HUES48 (cell line): ENCODE data around the gene PKD2L1.

Experiments
- H3K27ac ChIP-seq: one replicate; pipeline ENCODE4 v1.7.0; 2013; ENCODE audit warnings: low read depth, low read length, inconsistent platforms
- H3K27me3 ChIP-seq: 2 replicates; pipeline ENCODE4 v1.6.1; 2013; ENCODE audit warnings: mild to moderate bottlenecking, low read length; ENCODE audit not compliant: control insufficient read depth, insufficient read depth
- H3K36me3 ChIP-seq: 2 replicates; pipeline ENCODE4 v1.6.1; 2013; ENCODE audit warnings: low read length; ENCODE audit not compliant: control insufficient read depth, insufficient read depth
- H3K4me1 ChIP-seq: 2 replicates; pipeline ENCODE4 v1.6.1; 2013; ENCODE audit warnings: mild to moderate bottlenecking, low read length; ENCODE audit not compliant: control insufficient read depth, insufficient read depth
- H3K4me3 ChIP-seq: 2 replicates; pipeline ENCODE4 v1.5.1; 2013; ENCODE audit warnings: mild to moderate bottlenecking, low read depth, low read length
- H3K9ac ChIP-seq: 2 replicates; pipeline ENCODE4 v1.6.1; 2013; ENCODE audit warnings: mild to moderate bottlenecking, low read depth, low read length, moderate library complexity
- H3K9me3 ChIP-seq: 2 replicates; pipeline ENCODE4 v1.6.1; 2013; ENCODE audit warnings: low read length; ENCODE audit not compliant: control insufficient read depth, insufficient read depth

The PKD2L1 gene

GRCh38 chr10:100353770-100354485 is 23.9 kb upstream of the PKD2L1 start:
- H3K4me1 ChIP-seq, result peaks cover 18% of the 10 kb centered on the region
- H3K4me3 ChIP-seq, result no peak overlapping the region

GRCh38 chr10:100350914-100351485 is 21.0 kb upstream of the PKD2L1 start:
- no peak overlapping the region for H3K9ac ChIP-seq
- H3K4me1 ChIP-seq, result peaks cover 27% of the 10 kb centered on the region
- no peak overlapping the region for H3K27ac ChIP-seq
- H3K36me3 ChIP-seq, result peaks cover 79% of the 10 kb centered on the region
- H3K4me3 ChIP-seq, result peak overlapping the region; percentile 95; the same call in 1 of the 2 replicates
- H3K9me3 ChIP-seq, result no peaks in the 10 kb centered on the region
- H3K27me3 ChIP-seq, result no peaks in the 10 kb centered on the region

More at GRCh38 chr10:100353770-100354485, 23.9 kb upstream of the PKD2L1 start:
- H3K9ac ChIP-seq, result no peak overlapping the region
- H3K9me3 ChIP-seq, result no peaks in the 10 kb centered on the region
- no peaks in the 10 kb centered on the region for H3K27me3 ChIP-seq
- H3K36me3 ChIP-seq, result peaks cover 96% of the 10 kb centered on the region
- no peak overlapping the region for H3K27ac ChIP-seq

GRCh38 chr10:100349672-100350071 is 19.6 kb upstream of the PKD2L1 start:
- H3K27ac ChIP-seq, result no peak overlapping the region

GRCh38 chr10:100349087-100349486 is 19.1 kb upstream of the PKD2L1 start:
- H3K9ac ChIP-seq, result no peak overlapping the region
- peaks cover 60% of the 10 kb centered on the region for H3K36me3 ChIP-seq
- no peaks in the 10 kb centered on the region for H3K27me3 ChIP-seq
- no peaks in the 10 kb centered on the region for H3K9me3 ChIP-seq
- peaks cover 33% of the 10 kb centered on the region for H3K4me1 ChIP-seq
- peak overlapping the region; percentile 95 for H3K4me3 ChIP-seq
- H3K27ac ChIP-seq, result no peak overlapping the region

More at GRCh38 chr10:100349672-100350071, 19.6 kb upstream of the PKD2L1 start:
- H3K36me3 ChIP-seq, result peaks cover 66% of the 10 kb centered on the region
- H3K27me3 ChIP-seq, result no peaks in the 10 kb centered on the region
- H3K4me1 ChIP-seq, result peaks cover 33% of the 10 kb centered on the region
- H3K9ac ChIP-seq, result no peak overlapping the region; the same call in 1 of the 2 replicates
- H3K9me3 ChIP-seq, result no peaks in the 10 kb centered on the region
- peak overlapping the region; percentile 95 for H3K4me3 ChIP-seq

GRCh38 chr10:100348389-100348927 is 18.4 kb upstream of the PKD2L1 start:
- Histone ChIP-seq H3K4me1 (peaks cover 33% of the 10 kb centered on the region), H3K4me3 (peak overlapping the region; percentile 95), H3K9ac (peak overlapping the region; percentile 80; the same call in 1 of the 2 replicates), H3K27ac (no peak overlapping the region), H3K36me3 (peaks cover 54% of the 10 kb centered on the region), H3K27me3 (no peaks in the 10 kb centered on the region), H3K9me3 (no peaks in the 10 kb centered on the region)

- peak overlapping the region; percentile 60 for H3K27ac ChIP-seq
- H3K9me3 ChIP-seq, result no peaks in the 10 kb centered on the region
- H3K4me1 ChIP-seq, result peaks cover 33% of the 10 kb centered on the region
- H3K9ac ChIP-seq, result peak overlapping the region; percentile 80
- H3K27me3 ChIP-seq, result no peaks in the 10 kb centered on the region
- peaks cover 47% of the 10 kb centered on the region for H3K36me3 ChIP-seq
- peak overlapping the region; percentile 95 for H3K4me3 ChIP-seq
Observed at GRCh38 chr10:100347568-100348195, 17.7 kb upstream of the PKD2L1 start.

- Histone ChIP-seq H3K4me3 (peak within 1 kb of the TSS; percentile 95), H3K9ac (peak within 1 kb of the TSS; percentile 80), H3K9me3 (no peaks in the 10 kb centered on the region), H3K36me3 (peaks cover 40% of the 10 kb centered on the region), H3K27me3 (no peaks in the 10 kb centered on the region), H3K27ac (peak within 1 kb of the TSS; percentile 84), H3K4me1 (peaks cover 33% of the 10 kb centered on the region)
Observed at GRCh38 chr10:100346765-100347567, 16.9 kb upstream of the PKD2L1 start, which contains the start of gene SCD. Gene SCD (plus strand): TSS chr10:100347233. CDS start chr10:100347505, 272 bp downstream.

GRCh38 chr10:100346351-100346764 is 16.3 kb upstream of the PKD2L1 start:
- no peaks in the 10 kb centered on the region for H3K27me3 ChIP-seq
- H3K4me3 ChIP-seq, result peak overlapping the region; percentile 95
- H3K9ac ChIP-seq, result peak overlapping the region; percentile 48
- H3K9me3 ChIP-seq, result no peaks in the 10 kb centered on the region
- H3K27ac ChIP-seq, result peak overlapping the region; percentile 84
- peaks cover 33% of the 10 kb centered on the region for H3K4me1 ChIP-seq
- peaks cover 34% of the 10 kb centered on the region for H3K36me3 ChIP-seq

GRCh38 chr10:100345570-100346330 is 15.7 kb upstream of the PKD2L1 start:
- Histone ChIP-seq H3K4me3 (peak overlapping the region; percentile 95), H3K27me3 (no peaks in the 10 kb centered on the region), H3K4me1 (peaks cover 38% of the 10 kb centered on the region), H3K9me3 (no peaks in the 10 kb centered on the region), H3K27ac (peak overlapping the region; percentile 84), H3K9ac (peak overlapping the region; percentile 48), H3K36me3 (peaks cover 28% of the 10 kb centered on the region)
